Stimulated activated CD8-positive, alpha-beta memory T cell treated with anti-CD3 and anti-CD28 coated beads, Interleukin-2, amount 100 ng/mL, for 48 hours (primary cell): Measurements from ENCODE around the gene C4orf51.
"Not testable (repeated sequence)": the region's sequence is repeated elsewhere in the genome, so short reads cannot be mapped to it uniquely, and the experiment has no call there.

Experiments
- DNase-seq, 2 donors: peaks; one replicate each; pipeline ENCODE4 v3.0.0-alpha.2; 2020; ENCODE audit warnings: low read depth in 2 of 2

The C4orf51 gene

GRCh38 chr4:145679991-145680455 lies at the start of gene C4orf51:
Gene C4orf51, plus strand, starts transcription at chr4:145680146. Its CDS starts 58 bp downstream, at chr4:145680204.
- no peak for DNase-seq

GRCh38 chr4:145635117-145635516 lies 44.8 kb upstream of the C4orf51 start:
- no peak for DNase-seq

GRCh38 chr4:145635630-145636029 lies 44.3 kb upstream of the C4orf51 start:
- no peak for DNase-seq

- no peak for DNase-seq
Observed at GRCh38 chr4:145639186-145639698, 40.7 kb upstream of the C4orf51 start.

GRCh38 chr4:145640236-145640635 lies 39.7 kb upstream of the C4orf51 start:
- not testable (repeated sequence) for DNase-seq

- no peak for DNase-seq
Observed at GRCh38 chr4:145643295-145643694, 36.7 kb upstream of the C4orf51 start.

GRCh38 chr4:145644699-145645098 lies 35.2 kb upstream of the C4orf51 start:
- no peak for DNase-seq

GRCh38 chr4:145656156-145656555 lies 23.8 kb upstream of the C4orf51 start:
- DNase-seq: no peak

GRCh38 chr4:145660064-145660463 lies 19.9 kb upstream of the C4orf51 start:
- DNase-seq: no peak

GRCh38 chr4:145663194-145663593 lies 16.8 kb upstream of the C4orf51 start:
- DNase-seq: no peak

- DNase-seq: no peak
Observed at GRCh38 chr4:145665773-145666172, 14.2 kb upstream of the C4orf51 start.

GRCh38 chr4:145670422-145670821 lies 9.5 kb upstream of the C4orf51 start:
- no peak for DNase-seq

GRCh38 chr4:145679520-145679919 lies 426 bp upstream of the C4orf51 start:
- DNase-seq: no peak

- no peak for DNase-seq
Observed at GRCh38 chr4:145680902-145681301, 956 bp downstream of the C4orf51 start.

GRCh38 chr4:145681518-145681917 lies 1.6 kb downstream of the C4orf51 start:
- no peak for DNase-seq

- DNase-seq: no peak
Observed at GRCh38 chr4:145681956-145682355, 2.0 kb downstream of the C4orf51 start.

GRCh38 chr4:145686991-145687390 lies 7.0 kb downstream of the C4orf51 start:
- no peak for DNase-seq

- DNase-seq: no peak
Observed at GRCh38 chr4:145690610-145691009, 10.7 kb downstream of the C4orf51 start.

GRCh38 chr4:145691416-145691815 lies 11.5 kb downstream of the C4orf51 start:
- DNase-seq: not testable (repeated sequence)

GRCh38 chr4:145694929-145695328 lies 15.0 kb downstream of the C4orf51 start:
- no peak for DNase-seq

- DNase-seq: no peak
Observed at GRCh38 chr4:145697332-145697731, 17.4 kb downstream of the C4orf51 start.

GRCh38 chr4:145698507-145698906 lies 18.6 kb downstream of the C4orf51 start:
- DNase-seq: no peak

GRCh38 chr4:145703850-145704497 lies 24.0 kb downstream of the C4orf51 start:
- no peak for DNase-seq

- no peak for DNase-seq
Observed at GRCh38 chr4:145709336-145709735, 29.4 kb downstream of the C4orf51 start.
